Nephron (organoid): Measurements from ENCODE around the gene IL22RA2.

Source experiments
- H3K27ac Mint-ChIP-seq, 3 experiments: 2 replicates each; pipeline ENCODE4 v1.8.0; 2020; ENCODE audit warnings: mixed read lengths in 3 of 3, mild to moderate bottlenecking in 2 of 3, moderate library complexity in 1 of 3
- H3K27me3 Mint-ChIP-seq: 2 replicates; pipeline ENCODE4 v1.8.0; 2021; ENCODE audit warnings: low read depth, mild to moderate bottlenecking, moderate library complexity, mixed read lengths
- H3K36me3 Mint-ChIP-seq: 2 replicates; pipeline ENCODE4 v1.8.0; 2020; ENCODE audit warnings: low read depth, mixed read lengths
- H3K4me1 Mint-ChIP-seq: 2 replicates; pipeline ENCODE4 v1.8.0; 2020; ENCODE audit warnings: mixed read lengths
- H3K4me3 Mint-ChIP-seq, 3 experiments: 2 replicates each; pipeline ENCODE4 v1.8.0; 2020; ENCODE audit warnings: mild to moderate bottlenecking in 3 of 3, mixed read lengths in 3 of 3, moderate library complexity in 2 of 3
- H3K9me3 Mint-ChIP-seq: 2 replicates; pipeline ENCODE4 v1.8.0; 2020; ENCODE audit warnings: mixed read lengths
- TF ChIP-seq, protein P1 (sequence below), 3 experiments: fragments of 200-600 bp; sonication (generic); IDR thresholded peaks; one replicate each; pipeline ENCODE4 v1.5.0; 2021; ENCODE audit warnings: antibody characterized with exemption in 3 of 3; ENCODE audit not compliant: unreplicated experiment in 3 of 3

IL22RA2 gene, protein sequence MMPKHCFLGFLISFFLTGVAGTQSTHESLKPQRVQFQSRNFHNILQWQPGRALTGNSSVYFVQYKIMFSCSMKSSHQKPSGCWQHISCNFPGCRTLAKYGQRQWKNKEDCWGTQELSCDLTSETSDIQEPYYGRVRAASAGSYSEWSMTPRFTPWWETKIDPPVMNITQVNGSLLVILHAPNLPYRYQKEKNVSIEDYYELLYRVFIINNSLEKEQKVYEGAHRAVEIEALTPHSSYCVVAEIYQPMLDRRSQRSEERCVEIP

GRCh38 chr6:137173501-137173900, at the start of gene IL22RA2:
Gene IL22RA2 (minus strand): TSS chr6:137173644. CDS start chr6:137161749, 11,895 bp downstream.
- H3K9me3 Mint-ChIP-seq: peaks cover 5% of the 10 kb centered on the region
- no peak within 1 kb of the TSS for H3K4me3 Mint-ChIP-seq
- H3K27me3 Mint-ChIP-seq: peaks cover 3% of the 10 kb centered on the region
- H3K27ac Mint-ChIP-seq: no peak within 1 kb of the TSS
- no peaks in the 10 kb centered on the region for H3K4me1 Mint-ChIP-seq
- TF ChIP-seq, protein P1, sequence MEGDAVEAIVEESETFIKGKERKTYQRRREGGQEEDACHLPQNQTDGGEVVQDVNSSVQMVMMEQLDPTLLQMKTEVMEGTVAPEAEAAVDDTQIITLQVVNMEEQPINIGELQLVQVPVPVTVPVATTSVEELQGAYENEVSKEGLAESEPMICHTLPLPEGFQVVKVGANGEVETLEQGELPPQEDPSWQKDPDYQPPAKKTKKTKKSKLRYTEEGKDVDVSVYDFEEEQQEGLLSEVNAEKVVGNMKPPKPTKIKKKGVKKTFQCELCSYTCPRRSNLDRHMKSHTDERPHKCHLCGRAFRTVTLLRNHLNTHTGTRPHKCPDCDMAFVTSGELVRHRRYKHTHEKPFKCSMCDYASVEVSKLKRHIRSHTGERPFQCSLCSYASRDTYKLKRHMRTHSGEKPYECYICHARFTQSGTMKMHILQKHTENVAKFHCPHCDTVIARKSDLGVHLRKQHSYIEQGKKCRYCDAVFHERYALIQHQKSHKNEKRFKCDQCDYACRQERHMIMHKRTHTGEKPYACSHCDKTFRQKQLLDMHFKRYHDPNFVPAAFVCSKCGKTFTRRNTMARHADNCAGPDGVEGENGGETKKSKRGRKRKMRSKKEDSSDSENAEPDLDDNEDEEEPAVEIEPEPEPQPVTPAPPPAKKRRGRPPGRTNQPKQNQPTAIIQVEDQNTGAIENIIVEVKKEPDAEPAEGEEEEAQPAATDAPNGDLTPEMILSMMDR (IDR thresholded peaks at IDR 0.05; ENCODE audit: unreplicated experiment in 3 of 3): no peak
- H3K36me3 Mint-ChIP-seq: no peaks in the 10 kb centered on the region

DNA sequence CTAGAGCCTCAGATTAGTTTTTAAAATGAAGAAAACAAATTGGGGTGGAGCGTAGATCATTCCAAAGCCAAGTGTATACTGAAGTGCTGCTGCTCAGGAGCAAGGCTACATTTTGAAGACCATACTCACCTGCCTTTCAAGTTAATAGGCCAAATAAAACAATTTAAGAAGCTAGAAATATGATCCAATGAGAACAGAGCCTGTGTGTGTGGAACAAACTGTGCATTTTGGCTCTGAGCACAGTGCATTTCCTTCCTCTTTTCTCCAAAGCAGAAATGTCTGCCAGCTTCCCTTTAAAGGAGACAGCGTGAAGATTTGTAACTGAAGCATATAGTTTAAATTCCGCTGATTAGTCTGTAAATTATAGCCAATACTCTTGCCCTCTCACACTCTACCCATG, 48.9 kb upstream of the IL22RA2 start:
- TF ChIP-seq, protein P1 (IDR thresholded peaks at IDR 0.05; ENCODE audit: unreplicated experiment in 3 of 3): no peak
- Mint-ChIP-seq H3K36me3 (no peaks in the 10 kb centered on the region), H3K4me3 (peak overlapping the region in 2 of 3 experiments; percentile 31 to 66), H3K4me1 (peaks cover 29% of the 10 kb centered on the region), H3K9me3 (no peaks in the 10 kb centered on the region), H3K27ac (peak overlapping the region in 2 of 3 experiments; percentile 50 to 57), H3K27me3 (peaks cover 3% of the 10 kb centered on the region)

- H3K9me3 Mint-ChIP-seq: no peaks in the 10 kb centered on the region
- TF ChIP-seq, protein P1 (IDR thresholded peaks at IDR 0.05; ENCODE audit: unreplicated experiment in 3 of 3): no peak
These were observed 46.3 kb upstream of the IL22RA2 start for GRCh38 chr6:137219664-137220252.

GRCh38 chr6:137218917-137219663, 45.6 kb upstream of the IL22RA2 start, which contains the start of gene IFNGR1:
Gene IFNGR1 (minus strand): TSS chr6:137219385. CDS start chr6:137219327, 58 bp downstream.
- Mint-ChIP-seq H3K36me3 (peaks cover 6% of the 10 kb centered on the region), H3K4me1 (peaks cover 42% of the 10 kb centered on the region), H3K9me3 (no peaks in the 10 kb centered on the region), H3K27me3 (no peaks in the 10 kb centered on the region), H3K4me3 (peak within 1 kb of the TSS; percentile 91 to 98 (median 98)), H3K27ac (peak within 1 kb of the TSS; percentile 85 to 99 (median 96))
- TF ChIP-seq, protein P1 (IDR thresholded peaks at IDR 0.05; ENCODE audit: unreplicated experiment in 3 of 3): no peak

More at GRCh38 chr6:137219664-137220252, 46.3 kb upstream of the IL22RA2 start:
- Mint-ChIP-seq H3K27ac (peak overlapping the region; percentile 85 to 99 (median 96)), H3K36me3 (no peaks in the 10 kb centered on the region), H3K27me3 (no peaks in the 10 kb centered on the region), H3K4me1 (peaks cover 37% of the 10 kb centered on the region), H3K4me3 (peak overlapping the region; percentile 83 to 98 (median 91))

- peaks cover 42% of the 10 kb centered on the region for H3K4me1 Mint-ChIP-seq
- no peaks in the 10 kb centered on the region for H3K9me3 Mint-ChIP-seq
- TF ChIP-seq, protein P1 (IDR thresholded peaks at IDR 0.05; ENCODE audit: unreplicated experiment in 3 of 3): no peak
- peak overlapping the region; percentile 85 to 99 (median 96) for H3K27ac Mint-ChIP-seq
- H3K4me3 Mint-ChIP-seq: peak overlapping the region; percentile 91 to 98 (median 98)
- peaks cover 7% of the 10 kb centered on the region for H3K36me3 Mint-ChIP-seq
- no peaks in the 10 kb centered on the region for H3K27me3 Mint-ChIP-seq
These were observed 45.1 kb upstream of the IL22RA2 start for GRCh38 chr6:137218473-137218916.
